NCI-H1105 (cell line): ENCODE data around the gene BAD.

Experiments
- DNase-seq: peaks from one replicate; lab custom pipeline; 2025; lab: John Stamatoyannopoulos, UW

Gene BAD

GRCh38 chr11:64296236-64296635 is 11.8 kb upstream of the BAD start:
- no peak for DNase-seq

GRCh38 chr11:64295760-64296159 is 11.3 kb upstream of the BAD start:
- DNase-seq = no peak

- DNase-seq = no peak
Observed at GRCh38 chr11:64294774-64295173, 10.3 kb upstream of the BAD start.

GRCh38 chr11:64292460-64293254 is 8.2 kb upstream of the BAD start:
- no peak for DNase-seq

GRCh38 chr11:64291752-64292459 is 7.4 kb upstream of the BAD start:
- DNase-seq = no peak

GRCh38 chr11:64291262-64291751 is 6.8 kb upstream of the BAD start, which contains the start of gene KCNK4:
TSS of gene KCNK4 (plus strand) at chr11:64291302. CDS start at chr11:64293019, 1,717 bp downstream.
- no peak for DNase-seq

GRCh38 chr11:64290352-64291261 is 6.1 kb upstream of the BAD start:
- no peak for DNase-seq

GRCh38 chr11:64289002-64289564 is 4.6 kb upstream of the BAD start:
- DNase-seq = no peak

GRCh38 chr11:64288353-64288750 is 3.9 kb upstream of the BAD start:
- no peak for DNase-seq

GRCh38 chr11:64287676-64288352 is 3.3 kb upstream of the BAD start:
- DNase-seq = no peak

GRCh38 chr11:64286801-64287159 is 2.3 kb upstream of the BAD start:
- DNase-seq = no peak

- DNase-seq = peak; percentile 24
Observed at GRCh38 chr11:64285885-64286800, 1.7 kb upstream of the BAD start.

GRCh38 chr11:64284962-64285884 is 758 bp upstream of the BAD start, which contains the start of gene GPR137:
TSS of gene GPR137 (plus strand) at chr11:64285848. CDS start at chr11:64286525, 677 bp downstream.
- peak; percentile 74 for DNase-seq

- DNase-seq = no peak
Observed at GRCh38 chr11:64283092-64283491, 1.4 kb downstream of the BAD start.

- DNase-seq = no peak
Observed at GRCh38 chr11:64281957-64282770, 2.3 kb downstream of the BAD start.

- DNase-seq = no peak
Observed at GRCh38 chr11:64278576-64279190, 5.8 kb downstream of the BAD start.

GRCh38 chr11:64276653-64277431 is 7.6 kb downstream of the BAD start:
- DNase-seq = no peak
